ENCODE results near the gene WDR89. TPM values are rescaled to one million over a fixed set of nuclear protein-coding genes. Genes with fewer than 3 reads are reported as not detected.

The WDR89 gene
- total and polyA plus RNA-seq, 10 donors = 9.5 to 18.9 (median 17.4) TPM

DNA sequence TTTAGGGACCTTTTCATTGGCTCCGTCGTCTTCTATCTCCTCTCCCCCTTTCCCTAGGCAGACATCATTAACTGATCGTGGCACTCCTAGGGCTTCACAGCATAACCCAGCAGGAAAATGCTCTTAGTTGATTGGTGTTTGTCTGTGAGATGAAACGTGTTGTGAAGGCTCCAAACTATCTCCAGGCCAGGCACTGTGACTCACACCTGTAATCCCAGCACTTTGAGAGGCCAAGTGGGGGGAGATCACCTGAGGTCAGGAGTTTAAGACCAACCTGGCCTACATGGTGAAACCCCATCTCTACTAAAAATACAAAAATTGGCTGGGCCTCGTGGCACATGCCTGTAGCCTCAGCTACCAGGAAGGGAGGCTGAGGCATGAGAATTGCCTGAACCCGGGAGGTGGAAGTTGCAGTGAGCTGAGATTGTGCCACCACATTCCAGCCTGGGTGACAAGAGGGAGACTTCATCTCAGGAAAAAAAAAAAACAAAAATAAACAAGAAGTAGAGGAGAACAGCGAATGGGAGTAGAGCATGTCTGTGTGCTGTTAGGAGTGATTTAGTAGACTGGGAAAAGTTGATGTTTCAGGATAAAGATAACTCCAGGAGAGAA, 32.3 kb upstream of the WDR89 start:
- no peaks in the 10 kb centered on the region for H3K27me3 ChIP-seq (replicated peaks in 1 of 7)
- 87 to 92% (median 91%) methylated on average over 7 of the region's 7 CpGs for WGBS, 5 donors
- peaks cover 0 to 30% (median 4%) of the 10 kb centered on the region in 6 donors for H3K36me3 ChIP-seq
- TF ChIP-seq, protein P1, sequence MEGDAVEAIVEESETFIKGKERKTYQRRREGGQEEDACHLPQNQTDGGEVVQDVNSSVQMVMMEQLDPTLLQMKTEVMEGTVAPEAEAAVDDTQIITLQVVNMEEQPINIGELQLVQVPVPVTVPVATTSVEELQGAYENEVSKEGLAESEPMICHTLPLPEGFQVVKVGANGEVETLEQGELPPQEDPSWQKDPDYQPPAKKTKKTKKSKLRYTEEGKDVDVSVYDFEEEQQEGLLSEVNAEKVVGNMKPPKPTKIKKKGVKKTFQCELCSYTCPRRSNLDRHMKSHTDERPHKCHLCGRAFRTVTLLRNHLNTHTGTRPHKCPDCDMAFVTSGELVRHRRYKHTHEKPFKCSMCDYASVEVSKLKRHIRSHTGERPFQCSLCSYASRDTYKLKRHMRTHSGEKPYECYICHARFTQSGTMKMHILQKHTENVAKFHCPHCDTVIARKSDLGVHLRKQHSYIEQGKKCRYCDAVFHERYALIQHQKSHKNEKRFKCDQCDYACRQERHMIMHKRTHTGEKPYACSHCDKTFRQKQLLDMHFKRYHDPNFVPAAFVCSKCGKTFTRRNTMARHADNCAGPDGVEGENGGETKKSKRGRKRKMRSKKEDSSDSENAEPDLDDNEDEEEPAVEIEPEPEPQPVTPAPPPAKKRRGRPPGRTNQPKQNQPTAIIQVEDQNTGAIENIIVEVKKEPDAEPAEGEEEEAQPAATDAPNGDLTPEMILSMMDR (IDR thresholded peaks at IDR 0.05 in 8 of 11, conservative IDR thresholded peaks at IDR 0.05 in 3 of 11) = no peak
- TF ChIP-seq POLR2A (IDR thresholded peaks at IDR 0.05) = no peak
- TF ChIP-seq POLR2AphosphoS5 (IDR thresholded peaks at IDR 0.05) = no peak
- H3K4me3 ChIP-seq = no peak overlapping the region
- no peaks in the 10 kb centered on the region for H3K9me3 ChIP-seq
- intact Hi-C loops (cut with DNase I; ENCODE audit: low total_unique reads) = no loop called here
- no peak for DNase-seq
- no peak overlapping the region for H3K27ac ChIP-seq
- H3K4me1 ChIP-seq = no peaks in the 10 kb centered on the region

GRCh38 chr14:63673255-63673654, 31.6 kb upstream of the WDR89 start:
- H3K36me3 ChIP-seq = peaks cover 0 to 23% (median 4%) of the 10 kb centered on the region in 6 donors
- no peak for DNase-seq
- no peaks in the 10 kb centered on the region for H3K27me3 ChIP-seq (replicated peaks in 1 of 7)
- 81 to 92% (median 86%) methylated on average over 5 of the region's 5 CpGs for WGBS, 5 donors
- TF ChIP-seq POLR2AphosphoS5 (IDR thresholded peaks at IDR 0.05) = no peak
- TF ChIP-seq, protein P1 (IDR thresholded peaks at IDR 0.05 in 8 of 11, conservative IDR thresholded peaks at IDR 0.05 in 3 of 11) = no peak
- no peak for TF ChIP-seq POLR2A (IDR thresholded peaks at IDR 0.05)
- intact Hi-C loops (cut with DNase I; ENCODE audit: low total_unique reads) = no loop called here
- no peak overlapping the region for H3K27ac ChIP-seq
- H3K9me3 ChIP-seq = no peaks in the 10 kb centered on the region
- H3K4me1 ChIP-seq = no peaks in the 10 kb centered on the region
- H3K4me3 ChIP-seq = no peak overlapping the region

GRCh38 chr14:63672417-63673180, 30.9 kb upstream of the WDR89 start:
- no peak overlapping the region for H3K27ac ChIP-seq
- H3K4me1 ChIP-seq = no peaks in the 10 kb centered on the region
- H3K36me3 ChIP-seq = peaks cover 0 to 16% (median 4%) of the 10 kb centered on the region in 6 donors
- no peaks in the 10 kb centered on the region for H3K27me3 ChIP-seq (replicated peaks in 1 of 7)
- intact Hi-C loops (cut with DNase I; ENCODE audit: low total_unique reads) = no loop called here
- no peaks in the 10 kb centered on the region for H3K9me3 ChIP-seq
- DNase-seq = no peak
- WGBS, 5 donors = 66 to 82% (median 81%) methylated on average over 7 of the region's 7 CpGs
- TF ChIP-seq POLR2AphosphoS5 (IDR thresholded peaks at IDR 0.05) (no peak), POLR2A (IDR thresholded peaks at IDR 0.05) (no peak)
- TF ChIP-seq, protein P1 (IDR thresholded peaks at IDR 0.05 in 8 of 11, conservative IDR thresholded peaks at IDR 0.05 in 3 of 11) = no peak
- no peak overlapping the region for H3K4me3 ChIP-seq

- H3K4me1 ChIP-seq = no peaks in the 10 kb centered on the region
- no peaks in the 10 kb centered on the region for H3K27me3 ChIP-seq (replicated peaks in 1 of 7)
- no peak overlapping the region for H3K4me3 ChIP-seq
- intact Hi-C loops (cut with DNase I; ENCODE audit: low total_unique reads) = no loop called here
- H3K27ac ChIP-seq = no peak overlapping the region
- H3K9me3 ChIP-seq = no peaks in the 10 kb centered on the region
- TF ChIP-seq POLR2A (IDR thresholded peaks at IDR 0.05) (no peak), POLR2AphosphoS5 (IDR thresholded peaks at IDR 0.05) (no peak)
- TF ChIP-seq, protein P1 (IDR thresholded peaks at IDR 0.05 in 8 of 11, conservative IDR thresholded peaks at IDR 0.05 in 3 of 11) = no peak
- DNase-seq = no peak
- H3K36me3 ChIP-seq = peaks cover 0 to 10% (median 3%) of the 10 kb centered on the region in 6 donors
- WGBS, 5 donors = 86 to 95% (median 90%) methylated on average over 3 of the region's 3 CpGs
Observed at GRCh38 chr14:63671987-63672386, 30.3 kb upstream of the WDR89 start.

Measured in spleen (tissue), 11 donors.